Measurements from ENCODE around the gene LIPN. TPM values are rescaled to one million over a fixed set of nuclear protein-coding genes. Genes with fewer than 3 reads are reported as not detected.

Gene LIPN
- total RNA-seq, 2 experiments from 2014 or later: not detected

- no peak overlapping the region for H3K27ac Mint-ChIP-seq
- no peak overlapping the region for H3K4me3 Mint-ChIP-seq
- no peak for DNase-seq
- H3K4me1 Mint-ChIP-seq: peaks cover 10% of the 10 kb centered on the region
- H3K27me3 Mint-ChIP-seq: no peaks in the 10 kb centered on the region
- no peaks in the 10 kb centered on the region for H3K36me3 Mint-ChIP-seq
- no peaks in the 10 kb centered on the region for H3K9me3 Mint-ChIP-seq
Measured at GRCh38 chr10:88756660-88757059, 3.2 kb upstream of the LIPN start.

- Mint-ChIP-seq H3K4me1 (peaks cover 9% of the 10 kb centered on the region), H3K27ac (no peak overlapping the region), H3K9me3 (no peaks in the 10 kb centered on the region), H3K36me3 (no peaks in the 10 kb centered on the region), H3K27me3 (no peaks in the 10 kb centered on the region), H3K4me3 (no peak overlapping the region)
- no peak for DNase-seq
Measured at GRCh38 chr10:88762906-88763305, 3.1 kb downstream of the LIPN start.

GRCh38 chr10:88763441-88763840 lies 3.6 kb downstream of the LIPN start:
- Mint-ChIP-seq H3K4me3 (no peak overlapping the region), H3K4me1 (peaks cover 9% of the 10 kb centered on the region), H3K27me3 (no peaks in the 10 kb centered on the region), H3K27ac (no peak overlapping the region), H3K9me3 (no peaks in the 10 kb centered on the region), H3K36me3 (no peaks in the 10 kb centered on the region)
- DNase-seq: no peak

- H3K4me1 Mint-ChIP-seq: peaks cover 9% of the 10 kb centered on the region
- no peaks in the 10 kb centered on the region for H3K36me3 Mint-ChIP-seq
- H3K27ac Mint-ChIP-seq: no peak overlapping the region
- DNase-seq: no peak
- no peaks in the 10 kb centered on the region for H3K27me3 Mint-ChIP-seq
- no peaks in the 10 kb centered on the region for H3K9me3 Mint-ChIP-seq
- no peak overlapping the region for H3K4me3 Mint-ChIP-seq
Measured at GRCh38 chr10:88764110-88764509, 4.3 kb downstream of the LIPN start.

GRCh38 chr10:88765816-88766215 lies 6.0 kb downstream of the LIPN start:
- no peak overlapping the region for H3K4me3 Mint-ChIP-seq
- no peaks in the 10 kb centered on the region for H3K36me3 Mint-ChIP-seq
- H3K27me3 Mint-ChIP-seq: no peaks in the 10 kb centered on the region
- H3K27ac Mint-ChIP-seq: no peak overlapping the region
- DNase-seq: no peak
- no peaks in the 10 kb centered on the region for H3K9me3 Mint-ChIP-seq
- peaks cover 5% of the 10 kb centered on the region for H3K4me1 Mint-ChIP-seq

GRCh38 chr10:88769384-88769783 lies 9.6 kb downstream of the LIPN start:
- Mint-ChIP-seq H3K4me1 (no peaks in the 10 kb centered on the region), H3K9me3 (peaks cover 7% of the 10 kb centered on the region), H3K27ac (no peak overlapping the region), H3K36me3 (no peaks in the 10 kb centered on the region), H3K27me3 (peaks cover 4% of the 10 kb centered on the region), H3K4me3 (no peak overlapping the region)
- no peak for DNase-seq

GRCh38 chr10:88781206-88781605 lies 21.4 kb downstream of the LIPN start:
- no peaks in the 10 kb centered on the region for H3K27me3 Mint-ChIP-seq
- no peaks in the 10 kb centered on the region for H3K9me3 Mint-ChIP-seq
- no peak overlapping the region for H3K4me3 Mint-ChIP-seq
- peaks cover 10% of the 10 kb centered on the region for H3K4me1 Mint-ChIP-seq
- DNase-seq: no peak
- H3K36me3 Mint-ChIP-seq: no peaks in the 10 kb centered on the region
- H3K27ac Mint-ChIP-seq: no peak overlapping the region

GRCh38 chr10:88782222-88782621 lies 22.4 kb downstream of the LIPN start:
- no peak overlapping the region for H3K4me3 Mint-ChIP-seq
- H3K36me3 Mint-ChIP-seq: no peaks in the 10 kb centered on the region
- H3K9me3 Mint-ChIP-seq: no peaks in the 10 kb centered on the region
- no peak for DNase-seq
- H3K4me1 Mint-ChIP-seq: peaks cover 10% of the 10 kb centered on the region
- H3K27ac Mint-ChIP-seq: no peak overlapping the region
- H3K27me3 Mint-ChIP-seq: no peaks in the 10 kb centered on the region

GRCh38 chr10:88783724-88784123 lies 23.9 kb downstream of the LIPN start:
- Mint-ChIP-seq H3K4me3 (no peak overlapping the region), H3K27me3 (no peaks in the 10 kb centered on the region), H3K4me1 (peaks cover 10% of the 10 kb centered on the region), H3K36me3 (no peaks in the 10 kb centered on the region), H3K27ac (no peak overlapping the region), H3K9me3 (no peaks in the 10 kb centered on the region)
- DNase-seq: no peak

- no peak overlapping the region for H3K4me3 Mint-ChIP-seq
- no peaks in the 10 kb centered on the region for H3K9me3 Mint-ChIP-seq
- no peaks in the 10 kb centered on the region for H3K27me3 Mint-ChIP-seq
- peaks cover 7% of the 10 kb centered on the region for H3K4me1 Mint-ChIP-seq
- H3K27ac Mint-ChIP-seq: no peak overlapping the region
- DNase-seq: no peak
- H3K36me3 Mint-ChIP-seq: no peaks in the 10 kb centered on the region
Measured at GRCh38 chr10:88786032-88786770, 26.4 kb downstream of the LIPN start.

GRCh38 chr10:88787463-88787862 lies 27.6 kb downstream of the LIPN start:
- no peak for DNase-seq
- no peaks in the 10 kb centered on the region for H3K27me3 Mint-ChIP-seq
- no peak overlapping the region for H3K4me3 Mint-ChIP-seq
- no peaks in the 10 kb centered on the region for H3K36me3 Mint-ChIP-seq
- no peaks in the 10 kb centered on the region for H3K9me3 Mint-ChIP-seq
- no peak overlapping the region for H3K27ac Mint-ChIP-seq
- peaks cover 14% of the 10 kb centered on the region for H3K4me1 Mint-ChIP-seq

- H3K4me1 Mint-ChIP-seq: peaks cover 25% of the 10 kb centered on the region
- no peaks in the 10 kb centered on the region for H3K9me3 Mint-ChIP-seq
- H3K27me3 Mint-ChIP-seq: no peaks in the 10 kb centered on the region
- no peak overlapping the region for H3K4me3 Mint-ChIP-seq
- H3K36me3 Mint-ChIP-seq: peaks cover 2% of the 10 kb centered on the region
- DNase-seq: no peak
- H3K27ac Mint-ChIP-seq: no peak overlapping the region
Measured at GRCh38 chr10:88788924-88789323, 29.1 kb downstream of the LIPN start.

- Mint-ChIP-seq H3K27ac (no peak overlapping the region), H3K36me3 (peaks cover 2% of the 10 kb centered on the region), H3K27me3 (peaks cover 3% of the 10 kb centered on the region), H3K9me3 (no peaks in the 10 kb centered on the region), H3K4me1 (peaks cover 26% of the 10 kb centered on the region), H3K4me3 (no peak overlapping the region)
- peak; percentile 14 for DNase-seq
Measured at GRCh38 chr10:88791924-88792323, 32.1 kb downstream of the LIPN start.

- Mint-ChIP-seq H3K4me1 (peaks cover 26% of the 10 kb centered on the region), H3K4me3 (no peak overlapping the region), H3K36me3 (peaks cover 2% of the 10 kb centered on the region), H3K9me3 (no peaks in the 10 kb centered on the region), H3K27ac (no peak overlapping the region), H3K27me3 (peaks cover 3% of the 10 kb centered on the region)
- no peak for DNase-seq
Measured at GRCh38 chr10:88792661-88793060, 32.8 kb downstream of the LIPN start.

- Mint-ChIP-seq H3K36me3 (peaks cover 2% of the 10 kb centered on the region), H3K9me3 (no peaks in the 10 kb centered on the region), H3K27me3 (peaks cover 8% of the 10 kb centered on the region), H3K4me3 (no peak overlapping the region), H3K27ac (peak overlapping the region; percentile 60), H3K4me1 (peaks cover 26% of the 10 kb centered on the region)
- no peak for DNase-seq
Measured at GRCh38 chr10:88793712-88794299, 34.0 kb downstream of the LIPN start.

GRCh38 chr10:88794731-88795130 lies 34.9 kb downstream of the LIPN start:
- Mint-ChIP-seq H3K4me3 (no peak overlapping the region), H3K9me3 (no peaks in the 10 kb centered on the region), H3K27ac (no peak overlapping the region), H3K36me3 (peaks cover 2% of the 10 kb centered on the region), H3K27me3 (peaks cover 8% of the 10 kb centered on the region), H3K4me1 (peaks cover 26% of the 10 kb centered on the region)
- DNase-seq: no peak
